IPS DF 6.9 (cell line): ENCODE measurements around the gene NFATC2.

Source experiments
- DNase-seq: peaks from one replicate; pipeline ENCODE4 v3.0.0-alpha.2; 2013; ENCODE audit warnings: low read depth, low spot score
- H3K27ac ChIP-seq: one replicate; pipeline ENCODE4 v1.5.1; 2013; ENCODE audit warnings: low read length, control low read depth
- H3K27me3 ChIP-seq: 2 replicates; pipeline ENCODE4 v1.6.1; 2013; ENCODE audit warnings: mild to moderate bottlenecking, low read length; ENCODE audit not compliant: control insufficient read depth, insufficient read depth
- H3K36me3 ChIP-seq: 2 replicates; pipeline ENCODE4 v1.6.1; 2013; ENCODE audit warnings: low read length; ENCODE audit not compliant: control insufficient read depth, insufficient read depth
- H3K4me1 ChIP-seq: 2 replicates; pipeline ENCODE4 v1.6.1; 2013; ENCODE audit warnings: low read length; ENCODE audit not compliant: control insufficient read depth, insufficient read depth
- H3K4me3 ChIP-seq: 2 replicates; pipeline ENCODE4 v1.5.1; 2013; ENCODE audit warnings: mild to moderate bottlenecking, low read length
- H3K9me3 ChIP-seq: 2 replicates; pipeline ENCODE4 v1.6.1; 2013; ENCODE audit warnings: low read length, inconsistent platforms; ENCODE audit not compliant: control insufficient read depth, insufficient read depth
- WGBS: extraction: QIAGEN DNeasy Blood & Tissue Kit; methylation state at CpG from one replicate; pipeline ENCODE4 v1.1.7; 2013; ENCODE audit warnings: mixed read lengths, missing lambda C conversion rate; ENCODE audit not compliant: insufficient read length, insufficient coverage; 5-methylcytosine and 5-hydroxymethylcytosine counted together

Gene NFATC2

GRCh38 chr20:51359401-51359800 lies 183.1 kb downstream of the NFATC2 start:
- no peaks in the 10 kb centered on the region for H3K9me3 ChIP-seq
- no peaks in the 10 kb centered on the region for H3K36me3 ChIP-seq
- H3K27me3 ChIP-seq, result no peaks in the 10 kb centered on the region
- no peak for DNase-seq
- H3K4me3 ChIP-seq, result no peak overlapping the region
- H3K4me1 ChIP-seq, result no peaks in the 10 kb centered on the region
- H3K27ac ChIP-seq, result no peak overlapping the region
- no CpG with 5 or more reads among the region's 3 CpGs for WGBS

- no peak for DNase-seq
- H3K36me3 ChIP-seq, result no peaks in the 10 kb centered on the region
- no peak overlapping the region for H3K4me3 ChIP-seq
- no peak overlapping the region for H3K27ac ChIP-seq
- H3K9me3 ChIP-seq, result no peaks in the 10 kb centered on the region
- no peaks in the 10 kb centered on the region for H3K4me1 ChIP-seq
- H3K27me3 ChIP-seq, result no peaks in the 10 kb centered on the region
- WGBS, result no CpG with 5 or more reads among the region's 3 CpGs
These were observed 184.3 kb downstream of the NFATC2 start for GRCh38 chr20:51358032-51358724.

DNA sequence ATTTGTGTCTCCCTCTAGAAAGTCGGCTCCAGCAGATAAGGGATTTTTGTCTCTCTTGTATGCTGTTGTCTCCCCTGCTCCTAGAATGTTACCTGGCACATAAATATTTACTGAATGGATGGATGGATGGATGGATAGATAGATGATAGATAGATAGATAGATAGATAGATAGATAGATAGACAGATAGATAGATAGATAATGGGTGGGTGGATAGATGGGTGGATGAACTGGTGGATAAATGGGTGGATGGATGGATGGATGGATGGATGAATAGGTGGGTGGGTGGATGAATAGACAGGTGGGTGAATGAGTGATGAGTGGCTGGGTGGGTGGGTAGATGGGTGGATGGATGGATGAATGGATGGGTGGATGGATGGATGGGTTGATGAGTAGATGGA lies 185.0 kb downstream of the NFATC2 start:
- Histone ChIP-seq H3K9me3 (no peaks in the 10 kb centered on the region), H3K27ac (no peak overlapping the region), H3K4me3 (no peak overlapping the region), H3K36me3 (no peaks in the 10 kb centered on the region), H3K27me3 (no peaks in the 10 kb centered on the region), H3K4me1 (no peaks in the 10 kb centered on the region)
- no CpG with 5 or more reads among the region's 1 CpG for WGBS
- DNase-seq, result no peak

- WGBS, result no CpG with 5 or more reads among the region's 3 CpGs
- H3K36me3 ChIP-seq, result no peaks in the 10 kb centered on the region
- no peak for DNase-seq
- H3K27ac ChIP-seq, result no peak overlapping the region
- no peaks in the 10 kb centered on the region for H3K4me1 ChIP-seq
- no peaks in the 10 kb centered on the region for H3K27me3 ChIP-seq
- H3K9me3 ChIP-seq, result no peaks in the 10 kb centered on the region
- H3K4me3 ChIP-seq, result no peak overlapping the region
These were observed 185.6 kb downstream of the NFATC2 start for GRCh38 chr20:51356871-51357270.

- Histone ChIP-seq H3K27me3 (no peaks in the 10 kb centered on the region), H3K27ac (no peak overlapping the region), H3K4me3 (no peak overlapping the region), H3K36me3 (no peaks in the 10 kb centered on the region), H3K4me1 (no peaks in the 10 kb centered on the region), H3K9me3 (no peaks in the 10 kb centered on the region)
- DNase-seq, result no peak
- no CpG with 5 or more reads among the region's 7 CpGs for WGBS
These were observed 187.7 kb downstream of the NFATC2 start for GRCh38 chr20:51354769-51355319.

- no peaks in the 10 kb centered on the region for H3K36me3 ChIP-seq
- H3K4me3 ChIP-seq, result no peak overlapping the region
- WGBS, result no CpG with 5 or more reads among the region's 17 CpGs
- H3K27me3 ChIP-seq, result no peaks in the 10 kb centered on the region
- DNase-seq, result no peak
- no peaks in the 10 kb centered on the region for H3K9me3 ChIP-seq
- no peaks in the 10 kb centered on the region for H3K4me1 ChIP-seq
- no peak overlapping the region for H3K27ac ChIP-seq
These were observed 188.2 kb downstream of the NFATC2 start for GRCh38 chr20:51354191-51354768.

DNA sequence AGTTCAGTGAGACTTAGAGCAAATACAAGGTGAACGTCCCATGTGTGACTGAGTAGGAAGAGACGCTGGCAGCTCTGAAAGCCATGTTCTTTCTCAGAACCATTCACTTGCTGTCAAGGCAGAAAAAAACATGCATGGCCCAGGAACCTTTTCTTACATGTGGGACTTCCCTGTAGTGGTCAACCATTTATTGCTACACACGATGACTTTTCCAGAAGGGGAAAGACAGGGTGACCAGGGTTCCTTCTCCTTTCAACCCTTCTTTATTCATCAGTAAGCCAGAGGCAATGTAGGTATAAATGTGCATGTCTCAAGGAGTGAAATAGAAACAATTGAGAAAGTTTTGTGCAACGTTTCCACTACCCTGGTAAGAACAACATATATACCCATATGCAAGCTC lies 189.0 kb downstream of the NFATC2 start:
- WGBS, result no CpG with 5 or more reads among the region's 4 CpGs
- DNase-seq, result no peak
- H3K4me1 ChIP-seq, result no peaks in the 10 kb centered on the region
- no peak overlapping the region for H3K27ac ChIP-seq
- no peak overlapping the region for H3K4me3 ChIP-seq
- no peaks in the 10 kb centered on the region for H3K27me3 ChIP-seq
- H3K36me3 ChIP-seq, result no peaks in the 10 kb centered on the region
- no peaks in the 10 kb centered on the region for H3K9me3 ChIP-seq

- Histone ChIP-seq H3K27ac (no peak overlapping the region), H3K4me3 (no peak overlapping the region), H3K9me3 (no peaks in the 10 kb centered on the region), H3K27me3 (no peaks in the 10 kb centered on the region), H3K4me1 (no peaks in the 10 kb centered on the region), H3K36me3 (no peaks in the 10 kb centered on the region)
- WGBS, result no CpG with 5 or more reads among the region's 11 CpGs
- no peak for DNase-seq
These were observed 189.7 kb downstream of the NFATC2 start for GRCh38 chr20:51352791-51353190.

DNA sequence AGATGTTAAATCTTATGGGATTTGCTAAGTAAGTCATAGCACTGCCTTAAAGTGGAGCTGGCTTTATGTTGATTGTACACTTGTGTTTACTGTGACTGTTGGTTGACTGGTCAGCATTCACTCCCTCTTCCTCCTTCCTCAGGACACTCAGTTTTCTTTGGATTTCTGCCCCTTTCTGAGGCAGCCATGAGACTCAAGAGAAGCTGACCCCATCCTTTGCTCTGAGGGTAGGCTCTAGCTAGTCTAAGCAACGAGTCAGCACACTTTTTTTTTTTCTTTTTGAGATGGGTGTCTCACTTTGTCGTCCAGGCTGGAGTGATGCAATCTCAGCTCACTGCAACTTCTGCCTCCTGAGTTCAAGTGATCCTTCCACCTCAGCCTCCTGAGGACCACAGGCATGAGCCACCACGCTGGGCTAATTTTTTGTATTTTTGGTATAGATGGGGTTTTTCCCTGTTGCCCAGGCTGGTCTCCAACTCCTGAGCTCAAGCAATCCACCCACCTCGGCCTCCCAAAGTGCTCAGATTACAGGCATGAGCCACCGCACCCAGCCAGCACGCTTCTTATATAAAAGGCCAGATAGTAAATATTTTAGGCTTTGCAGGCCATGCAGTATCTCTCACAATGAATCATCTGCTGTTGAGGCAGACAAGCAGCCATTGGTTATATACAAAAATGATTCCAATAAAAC lies 191.4 kb downstream of the NFATC2 start:
- no peaks in the 10 kb centered on the region for H3K36me3 ChIP-seq
- no peaks in the 10 kb centered on the region for H3K4me1 ChIP-seq
- H3K9me3 ChIP-seq, result no peaks in the 10 kb centered on the region
- no CpG with 5 or more reads among the region's 6 CpGs for WGBS
- H3K27ac ChIP-seq, result no peak overlapping the region
- DNase-seq, result no peak
- H3K27me3 ChIP-seq, result no peaks in the 10 kb centered on the region
- no peak overlapping the region for H3K4me3 ChIP-seq

- Histone ChIP-seq H3K4me3 (no peak overlapping the region), H3K27ac (no peak overlapping the region), H3K27me3 (no peaks in the 10 kb centered on the region), H3K9me3 (no peaks in the 10 kb centered on the region), H3K4me1 (no peaks in the 10 kb centered on the region), H3K36me3 (no peaks in the 10 kb centered on the region)
- no CpG with 5 or more reads among the region's 4 CpGs for WGBS
- DNase-seq, result no peak
These were observed 193.6 kb downstream of the NFATC2 start for GRCh38 chr20:51348876-51349275.
